Suprapubic skin (tissue), 4 donors: Measurements from ENCODE around the gene TRIM40. TPM values are rescaled to one million over a fixed set of nuclear protein-coding genes. Genes with fewer than 3 reads are reported as not detected.

ENCODE experiments used
- DNase-seq, 2 donors: peaks; one replicate each; pipeline ENCODE4 v3.0.0-alpha.2; 2019; ENCODE audit warnings: low spot score in 2 of 2
- H3K27ac ChIP-seq: fragments of 200-600 bp; sonication (generic); one replicate; pipeline ENCODE4 v1.5.1; 2019
- H3K27me3 ChIP-seq: fragments of 200-600 bp; sonication (generic); one replicate; pipeline ENCODE4 v1.5.1; 2019
- H3K36me3 ChIP-seq: fragments of 200-600 bp; sonication (generic); one replicate; pipeline ENCODE4 v1.5.1; 2019
- H3K4me1 ChIP-seq: fragments of 200-600 bp; sonication (generic); one replicate; pipeline ENCODE4 v1.5.1; 2019
- H3K4me3 ChIP-seq: fragments of 200-600 bp; sonication (generic); one replicate; pipeline ENCODE4 v1.5.1; 2019; ENCODE audit warnings: mild to moderate bottlenecking
- H3K9me3 ChIP-seq: fragments of 200-600 bp; sonication (generic); one replicate; pipeline ENCODE4 v1.5.1; 2019
- CTCF ChIP-seq, 2 donors: fragments of 200-600 bp in 1 of 2; fragments of 450-650 bp in 1 of 2; sonication (generic) in 1 of 2; IDR thresholded peaks; one replicate each; pipeline ENCODE4 v1.5.1; 2016 to 2019; ENCODE audit warnings: antibody characterized with exemption in 2 of 2, mild to moderate bottlenecking in 1 of 2, moderate library complexity in 1 of 2
- EP300 ChIP-seq: sonication (generic); formaldehyde crosslinking; IDR thresholded peaks from one replicate; pipeline ENCODE4 v1.6.1; 2017; ENCODE audit warnings: antibody characterized with exemption
- POLR2A ChIP-seq, 2 donors: fragments of 450-650 bp; IDR thresholded peaks; one replicate each; pipeline ENCODE4 v1.6.1; 2017; ENCODE audit warnings: antibody characterized with exemption in 2 of 2, mild to moderate bottlenecking in 2 of 2, moderate library complexity in 2 of 2
- POLR2AphosphoS5 ChIP-seq, 3 donors: sonication (generic); formaldehyde crosslinking; IDR thresholded peaks; one replicate each; pipeline ENCODE4 v1.6.1; 2017; ENCODE audit warnings: antibody characterized with exemption in 3 of 3
- WGBS: methylation state at CpG from one replicate; pipeline ENCODE4 v1.1.5; 2018; 5-methylcytosine and 5-hydroxymethylcytosine counted together
- total RNA-seq, 4 donors: library from RNA; depleted of rRNA; stranded (reverse); fragments of >200 nt; gene quantifications; one replicate each; pipeline ENCODE4 v1.1.0, GENCODE V29; 2016

TRIM40 gene
- total RNA-seq, 4 donors from 2014 or later, result not detected

GRCh38 chr6:30155520-30156261 is 19.8 kb downstream of the TRIM40 start:
- H3K9me3 ChIP-seq, result no peaks in the 10 kb centered on the region
- no peaks in the 10 kb centered on the region for H3K36me3 ChIP-seq
- TF ChIP-seq EP300 (no peak), POLR2A (IDR thresholded peaks at IDR 0.05) (no peak), CTCF (IDR thresholded peaks at IDR 0.05) (no peak), POLR2AphosphoS5 (IDR thresholded peaks at IDR 0.05) (no peak)
- H3K27ac ChIP-seq, result no peak overlapping the region
- H3K27me3 ChIP-seq, result peaks cover 3% of the 10 kb centered on the region
- no peak for DNase-seq
- WGBS, result 82% methylated on average over 2 of the region's 2 CpGs
- H3K4me3 ChIP-seq, result no peak overlapping the region
- H3K4me1 ChIP-seq, result peaks cover 8% of the 10 kb centered on the region

GRCh38 chr6:30156262-30156599 is 20.3 kb downstream of the TRIM40 start:
- peaks cover 3% of the 10 kb centered on the region for H3K27me3 ChIP-seq
- DNase-seq, result no peak
- TF ChIP-seq CTCF (IDR thresholded peaks at IDR 0.05) (no peak), POLR2AphosphoS5 (IDR thresholded peaks at IDR 0.05) (no peak), POLR2A (IDR thresholded peaks at IDR 0.05) (no peak), EP300 (no peak)
- peaks cover 8% of the 10 kb centered on the region for H3K4me1 ChIP-seq
- no peak overlapping the region for H3K4me3 ChIP-seq
- H3K9me3 ChIP-seq, result no peaks in the 10 kb centered on the region
- H3K27ac ChIP-seq, result no peak overlapping the region
- WGBS, result 9% methylated on average over 4 of the region's 4 CpGs
- H3K36me3 ChIP-seq, result no peaks in the 10 kb centered on the region

GRCh38 chr6:30156774-30157173 is 20.8 kb downstream of the TRIM40 start:
- DNase-seq, result no peak
- TF ChIP-seq EP300, result no peak
- TF ChIP-seq POLR2A (IDR thresholded peaks at IDR 0.05), result no peak
- no peak for TF ChIP-seq POLR2AphosphoS5 (IDR thresholded peaks at IDR 0.05)
- no peak for TF ChIP-seq CTCF (IDR thresholded peaks at IDR 0.05)
- Histone ChIP-seq H3K36me3 (no peaks in the 10 kb centered on the region), H3K27me3 (peaks cover 3% of the 10 kb centered on the region), H3K4me1 (peaks cover 8% of the 10 kb centered on the region), H3K4me3 (no peak overlapping the region), H3K27ac (no peak overlapping the region), H3K9me3 (no peaks in the 10 kb centered on the region)
- 87% methylated on average over 9 of the region's 9 CpGs for WGBS

- Histone ChIP-seq H3K4me3 (no peak overlapping the region), H3K27me3 (peaks cover 3% of the 10 kb centered on the region), H3K9me3 (no peaks in the 10 kb centered on the region), H3K4me1 (peaks cover 8% of the 10 kb centered on the region), H3K27ac (no peak overlapping the region), H3K36me3 (no peaks in the 10 kb centered on the region)
- TF ChIP-seq POLR2AphosphoS5 (IDR thresholded peaks at IDR 0.05) (no peak), POLR2A (IDR thresholded peaks at IDR 0.05) (no peak), CTCF (IDR thresholded peaks at IDR 0.05) (no peak), EP300 (no peak)
- no peak for DNase-seq
Observed at GRCh38 chr6:30157581-30157980, 21.6 kb downstream of the TRIM40 start.

- Histone ChIP-seq H3K27me3 (peaks cover 3% of the 10 kb centered on the region), H3K9me3 (no peaks in the 10 kb centered on the region), H3K27ac (no peak overlapping the region), H3K36me3 (no peaks in the 10 kb centered on the region), H3K4me3 (no peak overlapping the region), H3K4me1 (peaks cover 8% of the 10 kb centered on the region)
- DNase-seq, result no peak
- no peak for TF ChIP-seq EP300
- TF ChIP-seq POLR2A (IDR thresholded peaks at IDR 0.05), result no peak
- no peak for TF ChIP-seq CTCF (IDR thresholded peaks at IDR 0.05)
- TF ChIP-seq POLR2AphosphoS5 (IDR thresholded peaks at IDR 0.05), result no peak
- 81% methylated on average over 2 of the region's 2 CpGs for WGBS
Observed at GRCh38 chr6:30157999-30158398, 22.1 kb downstream of the TRIM40 start.
